Caco-2 (cell line): Measurements from ENCODE around the gene WARS2. TPM values are rescaled to one million over a fixed set of nuclear protein-coding genes. Genes with fewer than 3 reads are reported as not detected.

Experiments used
- BruUV-seq: library from RNA; stranded (reverse); fragments of 400-500 nt; replicated peaks from 2 replicates; lab custom pipeline; 2021; lab: Mats Ljungman, UMichigan
- CTCF ChIA-PET: fragments of 300-600 bp; sonication (Branson Sonifier 250); formaldehyde crosslinking; loops from one replicate; lab custom pipeline; 2022; ENCODE audit warnings: antibody characterized with exemption; lab: Charles Lee
- POLR2A ChIA-PET: fragments of 300-600 bp; sonication (Branson Sonifier 250); formaldehyde crosslinking; loops from one replicate; lab custom pipeline; 2022; ENCODE audit warnings: antibody characterized with exemption; lab: Charles Lee
- DNase-seq, 2 experiments: peaks; one replicate each; pipeline versions ENCODE4 v3.0.0 to v3.0.0-alpha.2; 2020 to 2022
- H3K27me3 ChIP-seq: replicated peaks from 2 replicates; pipeline ENCODE4 v1.6.0; 2011; ENCODE audit warnings: low read length; ENCODE audit not compliant: control insufficient read depth, insufficient read depth
- H3K36me3 ChIP-seq: 2 replicates; pipeline ENCODE4 v1.5.1; 2011; ENCODE audit warnings: low read length; ENCODE audit not compliant: control insufficient read depth, insufficient read depth
- H3K4me1 ChIP-seq: fragments of 250-450 bp; sonication (Bioruptor Pico); 2 replicates; pipeline ENCODE4 v1.5.1; 2020; ENCODE audit warnings: mild to moderate bottlenecking
- H3K4me3 ChIP-seq: 2 replicates; pipeline ENCODE4 v1.5.1; 2011; ENCODE audit warnings: low read depth, mild to moderate bottlenecking, control low read depth, low read length
- H3K9me3 ChIP-seq: fragments of 250-450 bp; sonication (Bioruptor Pico); 2 replicates; pipeline ENCODE4 v1.5.1; 2020; ENCODE audit warnings: mild to moderate bottlenecking, moderate library complexity
- H3K27ac Mint-ChIP-seq: one replicate; pipeline ENCODE4 v1.8.0; 2022; ENCODE audit warnings: mixed read lengths; ENCODE audit not compliant: unreplicated experiment
- H3K27me3 Mint-ChIP-seq: one replicate; pipeline ENCODE4 v1.8.0; 2022; ENCODE audit warnings: mixed read lengths; ENCODE audit not compliant: insufficient read depth, unreplicated experiment
- H3K36me3 Mint-ChIP-seq: one replicate; pipeline ENCODE4 v1.8.0; 2022; ENCODE audit warnings: mild to moderate bottlenecking, mixed read lengths; ENCODE audit not compliant: insufficient read depth, unreplicated experiment
- H3K4me1 Mint-ChIP-seq: one replicate; pipeline ENCODE4 v1.8.0; 2022; ENCODE audit warnings: low read depth, mixed read lengths; ENCODE audit not compliant: unreplicated experiment
- H3K4me3 Mint-ChIP-seq: one replicate; pipeline ENCODE4 v1.8.0; 2022; ENCODE audit warnings: mild to moderate bottlenecking, moderate library complexity, mixed read lengths; ENCODE audit not compliant: unreplicated experiment
- H3K9me3 Mint-ChIP-seq: one replicate; pipeline ENCODE4 v1.8.0; 2022; ENCODE audit warnings: mixed read lengths; ENCODE audit not compliant: unreplicated experiment
- CTCF ChIP-seq, 2 experiments: fragments of 200-600 bp in 1 of 2; IDR thresholded peaks; 1 replicate in 1 of 2; 2 replicates in 1 of 2; pipeline versions ENCODE4 v1.5.1 to v1.8.0; 2011 to 2022; ENCODE audit warnings: antibody characterized with exemption in 1 of 2, control low read depth in 1 of 2, inconsistent platforms in 1 of 2, low read depth in 1 of 2, low read length in 1 of 2, mild to moderate bottlenecking in 1 of 2, moderate library complexity in 1 of 2; ENCODE audit not compliant: insufficient read depth in 1 of 2, severe bottlenecking in 1 of 2, unreplicated experiment in 1 of 2
- intact Hi-C: fragments of 100-400 bp; cut with micrococcal nuclease; formaldehyde crosslinking; loops from one replicate; pipeline ENCODE4 v1.10.0; 2022; ENCODE audit not compliant: unreplicated experiment
- total RNA-seq: library from RNA; stranded (reverse); gene quantifications from 2 replicates; pipeline ENCODE4 v1.2.3, GENCODE V29; 2022

WARS2 gene
- total RNA-seq, 1 experiment from 2014 or later: 11.9 TPM

GRCh38 chr1:119075614-119076013 lies 64.8 kb downstream of the WARS2 start:
- Histone ChIP-seq H3K36me3 (no peaks in the 10 kb centered on the region), H3K27me3 (no peaks in the 10 kb centered on the region), H3K4me3 (no peak overlapping the region), H3K9me3 (no peaks in the 10 kb centered on the region), H3K4me1 (no peaks in the 10 kb centered on the region)
- TF ChIP-seq CTCF (IDR thresholded peaks at IDR 0.05; ENCODE audit: insufficient read depth in 1 of 2, low read depth in 1 of 2, low read length in 1 of 2, severe bottlenecking in 1 of 2, unreplicated experiment in 1 of 2): no peak
- H3K4me1 Mint-ChIP-seq: no peaks in the 10 kb centered on the region
- H3K36me3 Mint-ChIP-seq: no peaks in the 10 kb centered on the region
- DNase-seq: no peak
- BruUV-seq: no TSS peak
- H3K27me3 Mint-ChIP-seq: no peaks in the 10 kb centered on the region
- H3K9me3 Mint-ChIP-seq: no peaks in the 10 kb centered on the region
- ChIA-PET POLR2A (no interaction called here), CTCF (no interaction called here)
- H3K27ac Mint-ChIP-seq: no peak overlapping the region
- no peak overlapping the region for H3K4me3 Mint-ChIP-seq
- intact Hi-C loops: no loop called here

GRCh38 chr1:119071321-119071720 lies 69.1 kb downstream of the WARS2 start:
- Mint-ChIP-seq H3K4me3 (no peak overlapping the region), H3K27ac (no peak overlapping the region), H3K9me3 (no peaks in the 10 kb centered on the region), H3K36me3 (no peaks in the 10 kb centered on the region), H3K27me3 (no peaks in the 10 kb centered on the region), H3K4me1 (no peaks in the 10 kb centered on the region)
- BruUV-seq: no TSS peak
- intact Hi-C loops: no loop called here
- TF ChIP-seq CTCF (IDR thresholded peaks at IDR 0.05; ENCODE audit: insufficient read depth in 1 of 2, low read depth in 1 of 2, low read length in 1 of 2, severe bottlenecking in 1 of 2, unreplicated experiment in 1 of 2): no peak
- no peak for DNase-seq
- no peak overlapping the region for H3K4me3 ChIP-seq
- CTCF ChIA-PET: no interaction called here
- POLR2A ChIA-PET: no interaction called here
- no peaks in the 10 kb centered on the region for H3K9me3 ChIP-seq
- no peaks in the 10 kb centered on the region for H3K27me3 ChIP-seq
- H3K4me1 ChIP-seq: no peaks in the 10 kb centered on the region
- H3K36me3 ChIP-seq: no peaks in the 10 kb centered on the region

GRCh38 chr1:119069682-119070081 lies 70.8 kb downstream of the WARS2 start:
- BruUV-seq: no TSS peak
- Mint-ChIP-seq H3K9me3 (no peaks in the 10 kb centered on the region), H3K36me3 (no peaks in the 10 kb centered on the region), H3K4me1 (no peaks in the 10 kb centered on the region), H3K4me3 (no peak overlapping the region), H3K27ac (no peak overlapping the region), H3K27me3 (no peaks in the 10 kb centered on the region)
- ChIA-PET CTCF (no interaction called here), POLR2A (no interaction called here)
- Histone ChIP-seq H3K4me1 (no peaks in the 10 kb centered on the region), H3K36me3 (no peaks in the 10 kb centered on the region), H3K27me3 (no peaks in the 10 kb centered on the region), H3K4me3 (no peak overlapping the region), H3K9me3 (no peaks in the 10 kb centered on the region)
- TF ChIP-seq CTCF (IDR thresholded peaks at IDR 0.05; ENCODE audit: insufficient read depth in 1 of 2, low read depth in 1 of 2, low read length in 1 of 2, severe bottlenecking in 1 of 2, unreplicated experiment in 1 of 2): no peak
- intact Hi-C loops: no loop called here
- no peak for DNase-seq
